Neural cell (in vitro differentiated cells): ENCODE measurements around the gene TRIP6. TPM values are rescaled to one million over a fixed set of nuclear protein-coding genes. Genes with fewer than 3 reads are reported as not detected.
A peak's percentile ranks its signal among the peaks of the same experiment; 100 is the strongest.

Experiments
- H2AFZ ChIP-seq: fragments of 200-600, 300-800 bp; sonication (generic), shearing (Covaris generic); 2 replicates; pipeline ENCODE4 v1.6.0; 2014; ENCODE audit warnings: low read depth, mild to moderate bottlenecking, antibody characterized with exemption, low read length, moderate library complexity
- H3F3A ChIP-seq: fragments of 200-600 bp; shearing (Covaris generic); 2 replicates; pipeline ENCODE4 v1.6.1; 2016; ENCODE audit warnings: mild to moderate bottlenecking, moderate library complexity, mixed read lengths, antibody characterized with exemption, low read length; ENCODE audit not compliant: insufficient read depth, poor library complexity, severe bottlenecking
- H3K27ac ChIP-seq: fragments of 200-600, 300-800 bp; sonication (generic), shearing (Covaris generic); 2 replicates; pipeline ENCODE4 v1.5.1; 2014; ENCODE audit warnings: mild to moderate bottlenecking, low read length, moderate library complexity
- H3K27me3 ChIP-seq: fragments of 300-800, 200-600 bp; sonication (generic), shearing (Covaris generic); 2 replicates; pipeline ENCODE4 v1.6.0; 2014; ENCODE audit warnings: mild to moderate bottlenecking, low read depth, low read length, moderate library complexity; ENCODE audit not compliant: insufficient read depth
- H3K36me3 ChIP-seq: fragments of 300-800, 200-600 bp; sonication (generic), shearing (Covaris generic); 2 replicates; pipeline ENCODE4 v1.5.1; 2014; ENCODE audit warnings: mild to moderate bottlenecking, antibody characterized with exemption, low read length, moderate library complexity; ENCODE audit not compliant: insufficient read depth
- H3K4me2 ChIP-seq: fragments of 300-800, 200-600 bp; sonication (generic), shearing (Covaris generic); 2 replicates; pipeline ENCODE4 v1.6.0; 2014; ENCODE audit warnings: mild to moderate bottlenecking, low read length
- H3K4me3 ChIP-seq: fragments of 300-800, 200-600 bp; sonication (generic), shearing (Covaris generic); 2 replicates; pipeline ENCODE4 v1.5.1; 2014; ENCODE audit warnings: mild to moderate bottlenecking, low read length, moderate library complexity
- H3K79me2 ChIP-seq: fragments of 200-600 bp; shearing (Covaris generic); replicated peaks from 2 replicates; pipeline ENCODE4 v1.6.0; 2014; ENCODE audit warnings: mild to moderate bottlenecking, low read length, moderate library complexity; ENCODE audit not compliant: insufficient read depth
- H3K9ac ChIP-seq: fragments of 300-800, 200-600 bp; sonication (generic), shearing (Covaris generic); 2 replicates; pipeline ENCODE4 v1.6.1; 2016; ENCODE audit warnings: mild to moderate bottlenecking, low read length, mixed read lengths
- H3K9me2 ChIP-seq: fragments of 200-600 bp; shearing (Covaris generic); 2 replicates; pipeline ENCODE4 v1.6.1; 2016; ENCODE audit warnings: mild to moderate bottlenecking, low read length, mixed read lengths; ENCODE audit not compliant: insufficient read depth
- H3K9me3 ChIP-seq: fragments of 200-600, 300-800 bp; sonication (generic), shearing (Covaris generic); 2 replicates; pipeline ENCODE4 v1.6.1; 2016; ENCODE audit warnings: mild to moderate bottlenecking, mixed run types, low read length, moderate library complexity, mixed read lengths
- H4K20me1 ChIP-seq: fragments of 200-600 bp; shearing (Covaris generic); 2 replicates; pipeline ENCODE4 v1.6.1; 2016; ENCODE audit warnings: mild to moderate bottlenecking, mixed run types; ENCODE audit not compliant: insufficient read depth
- EP300 ChIP-seq: fragments of 450-650 bp; conservative IDR thresholded peaks from 2 replicates; pipeline ENCODE4 v1.6.1; 2014; ENCODE audit warnings: antibody characterized with exemption, mild to moderate bottlenecking, moderate library complexity; ENCODE audit not compliant: poor library complexity, severe bottlenecking
- EZH2 ChIP-seq: fragments of 200-600, 300-800 bp; shearing (Covaris generic), sonication (generic); IDR thresholded peaks from 2 replicates; pipeline ENCODE4 v1.6.1; 2014; ENCODE audit warnings: antibody characterized with exemption, low read length, borderline replicate concordance, mild to moderate bottlenecking; ENCODE audit not compliant: insufficient read depth, poor library complexity, severe bottlenecking
- MXI1 ChIP-seq: fragments of 450-650 bp; conservative IDR thresholded peaks from 2 replicates; pipeline ENCODE4 v1.6.1; 2014; ENCODE audit warnings: antibody characterized with exemption, mild to moderate bottlenecking; ENCODE audit not compliant: poor library complexity, severe bottlenecking
- POLR2AphosphoS5 ChIP-seq: IDR thresholded peaks from 2 replicates; pipeline ENCODE4 v1.6.1; 2012
- RAD21 ChIP-seq: fragments of 450-650 bp; conservative IDR thresholded peaks from 2 replicates; pipeline ENCODE4 v1.6.1; 2014; ENCODE audit warnings: antibody characterized with exemption, mild to moderate bottlenecking, moderate library complexity
- SMC3 ChIP-seq: fragments of 450-650 bp; conservative IDR thresholded peaks from 2 replicates; pipeline ENCODE4 v1.6.1; 2014; ENCODE audit warnings: antibody characterized with exemption, mild to moderate bottlenecking, moderate library complexity; ENCODE audit not compliant: poor library complexity
- TAF1 ChIP-seq: IDR thresholded peaks from 2 replicates; pipeline ENCODE4 v1.6.1; 2012; ENCODE audit warnings: low read depth
- polyA plus RNA-seq: library from polyadenylated mRNA; depleted of rRNA; stranded (reverse); fragments of >200 nt; gene quantifications from 2 replicates; pipeline ENCODE4 v1.2.3, GENCODE V29; 2014
- TF ChIP-seq, protein P1 (sequence below): fragments of 450-650 bp; IDR thresholded peaks from 2 replicates; pipeline ENCODE4 v1.5.1; 2014; ENCODE audit warnings: antibody characterized with exemption, mild to moderate bottlenecking, moderate library complexity; ENCODE audit not compliant: poor library complexity, severe bottlenecking
- TF ChIP-seq, protein P2 (sequence below): IDR thresholded peaks from 2 replicates; pipeline ENCODE4 v1.6.1; 2012; ENCODE audit warnings: borderline replicate concordance

TRIP6 gene
- polyA plus RNA-seq, 1 donor from 2014 or later: 2.1 TPM

DNA sequence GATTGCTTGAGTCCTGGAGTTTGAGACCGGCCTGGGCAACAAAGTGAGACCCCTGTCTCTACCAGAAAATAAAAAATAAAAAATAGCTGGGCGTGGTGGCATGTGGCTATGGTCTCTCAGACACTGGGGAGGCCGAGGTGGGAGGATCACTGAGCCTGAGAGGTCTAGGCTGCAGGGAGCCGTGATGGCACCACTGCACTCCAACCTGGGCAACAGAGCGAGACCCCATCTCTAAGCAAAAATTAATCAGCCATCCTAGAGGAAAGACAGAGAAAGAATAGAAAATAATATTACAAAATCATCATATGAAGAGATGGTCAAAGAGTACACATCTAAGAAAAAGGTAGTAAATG lies 34.9 kb upstream of the TRIP6 start:
- H3K27me3 ChIP-seq: peaks cover 14% of the 10 kb centered on the region
- no peaks in the 10 kb centered on the region for H3K9me2 ChIP-seq
- no peaks in the 10 kb centered on the region for H3K79me2 ChIP-seq
- H3K27ac ChIP-seq: no peak overlapping the region
- no peak overlapping the region for H3K9ac ChIP-seq
- H3K4me3 ChIP-seq: no peak overlapping the region
- no peak overlapping the region for H3K4me2 ChIP-seq
- no peaks in the 10 kb centered on the region for H4K20me1 ChIP-seq
- no peaks in the 10 kb centered on the region for H3K9me3 ChIP-seq
- TF ChIP-seq RAD21: no peak
- no peak for TF ChIP-seq POLR2AphosphoS5
- TF ChIP-seq SMC3: no peak
- TF ChIP-seq EP300: no peak
- TF ChIP-seq, protein P1, sequence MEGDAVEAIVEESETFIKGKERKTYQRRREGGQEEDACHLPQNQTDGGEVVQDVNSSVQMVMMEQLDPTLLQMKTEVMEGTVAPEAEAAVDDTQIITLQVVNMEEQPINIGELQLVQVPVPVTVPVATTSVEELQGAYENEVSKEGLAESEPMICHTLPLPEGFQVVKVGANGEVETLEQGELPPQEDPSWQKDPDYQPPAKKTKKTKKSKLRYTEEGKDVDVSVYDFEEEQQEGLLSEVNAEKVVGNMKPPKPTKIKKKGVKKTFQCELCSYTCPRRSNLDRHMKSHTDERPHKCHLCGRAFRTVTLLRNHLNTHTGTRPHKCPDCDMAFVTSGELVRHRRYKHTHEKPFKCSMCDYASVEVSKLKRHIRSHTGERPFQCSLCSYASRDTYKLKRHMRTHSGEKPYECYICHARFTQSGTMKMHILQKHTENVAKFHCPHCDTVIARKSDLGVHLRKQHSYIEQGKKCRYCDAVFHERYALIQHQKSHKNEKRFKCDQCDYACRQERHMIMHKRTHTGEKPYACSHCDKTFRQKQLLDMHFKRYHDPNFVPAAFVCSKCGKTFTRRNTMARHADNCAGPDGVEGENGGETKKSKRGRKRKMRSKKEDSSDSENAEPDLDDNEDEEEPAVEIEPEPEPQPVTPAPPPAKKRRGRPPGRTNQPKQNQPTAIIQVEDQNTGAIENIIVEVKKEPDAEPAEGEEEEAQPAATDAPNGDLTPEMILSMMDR: no peak
- no peak for TF ChIP-seq MXI1
- TF ChIP-seq, protein P2, sequence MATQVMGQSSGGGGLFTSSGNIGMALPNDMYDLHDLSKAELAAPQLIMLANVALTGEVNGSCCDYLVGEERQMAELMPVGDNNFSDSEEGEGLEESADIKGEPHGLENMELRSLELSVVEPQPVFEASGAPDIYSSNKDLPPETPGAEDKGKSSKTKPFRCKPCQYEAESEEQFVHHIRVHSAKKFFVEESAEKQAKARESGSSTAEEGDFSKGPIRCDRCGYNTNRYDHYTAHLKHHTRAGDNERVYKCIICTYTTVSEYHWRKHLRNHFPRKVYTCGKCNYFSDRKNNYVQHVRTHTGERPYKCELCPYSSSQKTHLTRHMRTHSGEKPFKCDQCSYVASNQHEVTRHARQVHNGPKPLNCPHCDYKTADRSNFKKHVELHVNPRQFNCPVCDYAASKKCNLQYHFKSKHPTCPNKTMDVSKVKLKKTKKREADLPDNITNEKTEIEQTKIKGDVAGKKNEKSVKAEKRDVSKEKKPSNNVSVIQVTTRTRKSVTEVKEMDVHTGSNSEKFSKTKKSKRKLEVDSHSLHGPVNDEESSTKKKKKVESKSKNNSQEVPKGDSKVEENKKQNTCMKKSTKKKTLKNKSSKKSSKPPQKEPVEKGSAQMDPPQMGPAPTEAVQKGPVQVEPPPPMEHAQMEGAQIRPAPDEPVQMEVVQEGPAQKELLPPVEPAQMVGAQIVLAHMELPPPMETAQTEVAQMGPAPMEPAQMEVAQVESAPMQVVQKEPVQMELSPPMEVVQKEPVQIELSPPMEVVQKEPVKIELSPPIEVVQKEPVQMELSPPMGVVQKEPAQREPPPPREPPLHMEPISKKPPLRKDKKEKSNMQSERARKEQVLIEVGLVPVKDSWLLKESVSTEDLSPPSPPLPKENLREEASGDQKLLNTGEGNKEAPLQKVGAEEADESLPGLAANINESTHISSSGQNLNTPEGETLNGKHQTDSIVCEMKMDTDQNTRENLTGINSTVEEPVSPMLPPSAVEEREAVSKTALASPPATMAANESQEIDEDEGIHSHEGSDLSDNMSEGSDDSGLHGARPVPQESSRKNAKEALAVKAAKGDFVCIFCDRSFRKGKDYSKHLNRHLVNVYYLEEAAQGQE: no peak
- TF ChIP-seq TAF1: no peak
- TF ChIP-seq EZH2: no peak
- no peak overlapping the region for H2AFZ ChIP-seq
- H3K36me3 ChIP-seq: no peaks in the 10 kb centered on the region
- H3F3A ChIP-seq: no peaks in the 10 kb centered on the region

DNA sequence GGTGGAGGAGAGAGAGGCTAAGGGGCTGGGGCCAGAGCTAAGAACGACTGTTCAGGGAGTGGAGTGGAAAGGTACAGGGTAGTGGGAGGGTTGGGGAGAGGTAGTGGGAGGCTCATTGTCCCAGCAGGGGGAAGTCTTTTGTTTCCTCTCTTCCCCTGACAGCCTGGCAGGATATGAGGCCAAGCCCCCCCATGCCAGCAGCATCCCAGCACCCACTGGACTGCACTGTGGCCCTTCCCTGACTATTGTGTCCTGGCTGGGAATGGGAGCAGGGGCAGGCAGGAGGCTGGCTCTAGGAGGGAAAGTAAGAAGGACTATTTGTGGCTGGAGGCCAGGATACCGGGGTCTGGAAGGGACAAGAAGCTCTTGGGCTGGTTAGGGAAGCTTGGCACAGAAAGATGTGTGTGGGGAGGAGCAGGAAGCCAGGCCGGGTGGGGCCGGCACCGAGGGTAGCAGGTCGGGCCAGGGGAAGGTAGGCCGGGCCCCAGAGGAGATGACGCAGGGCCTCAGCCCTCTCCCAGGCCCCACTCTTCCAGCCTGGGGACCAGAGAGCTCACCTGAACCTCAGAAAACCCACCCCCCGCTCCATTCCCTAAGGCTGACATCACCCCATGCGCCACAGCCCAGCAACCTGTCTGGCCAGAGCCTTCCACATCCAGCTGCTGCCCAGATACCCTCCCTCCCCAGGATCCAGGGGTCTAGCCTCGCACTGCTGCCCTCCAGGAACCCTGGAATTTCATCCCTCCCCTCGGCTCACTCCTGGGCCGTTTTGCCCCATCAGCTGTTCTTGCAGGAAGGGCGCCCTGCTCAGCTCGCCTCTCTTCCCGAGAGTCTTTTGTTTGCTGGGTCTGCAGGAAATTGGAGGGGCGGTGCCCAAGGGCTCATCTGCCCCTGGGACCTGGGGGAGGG lies 31.0 kb upstream of the TRIP6 start:
- H3F3A ChIP-seq: no peaks in the 10 kb centered on the region
- no peaks in the 10 kb centered on the region for H3K9me3 ChIP-seq
- H3K9me2 ChIP-seq: no peaks in the 10 kb centered on the region
- no peaks in the 10 kb centered on the region for H3K27me3 ChIP-seq
- H3K4me2 ChIP-seq: no peak overlapping the region
- H2AFZ ChIP-seq: peak overlapping the region; percentile 33
- no peaks in the 10 kb centered on the region for H3K36me3 ChIP-seq
- TF ChIP-seq, protein P2: no peak
- TF ChIP-seq TAF1 (no peak), SMC3 (no peak), EZH2 (no peak), MXI1 (no peak), EP300 (no peak), RAD21 (no peak)
- TF ChIP-seq, protein P1: no peak
- H3K79me2 ChIP-seq: no peaks in the 10 kb centered on the region
- no peak overlapping the region for H3K27ac ChIP-seq
- H3K9ac ChIP-seq: peak overlapping the region; percentile 68
- no peak overlapping the region for H3K4me3 ChIP-seq
- H4K20me1 ChIP-seq: no peaks in the 10 kb centered on the region
